NCI-H526 (cell line): ENCODE results near the gene TP53I11.

Experiments used
- DNase-seq, 2 experiments: peaks; one replicate each; lab custom pipeline; 2025; lab: John Stamatoyannopoulos, UW

TP53I11 gene

GRCh38 chr11:44885065-44885810 is 65.4 kb downstream of the TP53I11 start:
- no peak for DNase-seq

- no peak for DNase-seq
Measured at GRCh38 chr11:44884056-44884455, 66.6 kb downstream of the TP53I11 start.

- no peak for DNase-seq
Measured at GRCh38 chr11:44883277-44883676, 67.4 kb downstream of the TP53I11 start.
